A673 (cell line): ENCODE measurements around the gene TAF15. TPM values are rescaled to one million over a fixed set of nuclear protein-coding genes. Genes with fewer than 3 reads are reported as not detected.

Source experiments
- BruUV-seq: library from RNA; stranded (reverse); fragments of 400-500 nt; replicated peaks from 2 replicates; lab custom pipeline; 2021; lab: Mats Ljungman, UMichigan
- CTCF ChIA-PET: fragments of 300-600 bp; sonication (Branson Sonifier 250); formaldehyde crosslinking; loops from one replicate; lab custom pipeline; 2022; ENCODE audit warnings: antibody characterized with exemption; lab: Charles Lee
- POLR2A ChIA-PET: fragments of 300-600 bp; sonication (Branson Sonifier 250); formaldehyde crosslinking; loops from one replicate; lab custom pipeline; 2022; ENCODE audit warnings: antibody characterized with exemption; ENCODE audit not compliant: low non-redundant PET; lab: Charles Lee
- DNase-seq: peaks from one replicate; pipeline ENCODE4 v3.0.0-alpha.2; 2015; ENCODE audit warnings: low spot score
- H3K27ac ChIP-seq: fragments of 200-600 bp; sonication (generic); 2 replicates; pipeline ENCODE4 v1.5.1; 2016; ENCODE audit warnings: mixed run types, low read depth, mild to moderate bottlenecking, mixed read lengths, antibody characterized with exemption, low read length; ENCODE audit not compliant: poor library complexity, severe bottlenecking
- H3K27me3 ChIP-seq: fragments of 200-600 bp; sonication (generic); replicated peaks from 2 replicates; pipeline ENCODE4 v1.6.1; 2017; ENCODE audit warnings: mixed run types, low read depth, mild to moderate bottlenecking, mixed read lengths, antibody characterized with exemption, low read length; ENCODE audit not compliant: insufficient read depth, poor library complexity
- H3K36me3 ChIP-seq: fragments of 200-600 bp; sonication (generic); 2 replicates; pipeline ENCODE4 v1.6.1; 2016; ENCODE audit warnings: mixed run types, mild to moderate bottlenecking, mixed read lengths, antibody characterized with exemption, low read length; ENCODE audit not compliant: insufficient read depth, poor library complexity, severe bottlenecking
- H3K4me1 ChIP-seq: fragments of 200-600 bp; sonication (generic); 2 replicates; pipeline ENCODE4 v1.6.1; 2017; ENCODE audit warnings: mixed run types, mild to moderate bottlenecking, mixed read lengths, antibody characterized with exemption, low read length; ENCODE audit not compliant: insufficient read depth, poor library complexity, severe bottlenecking
- H3K4me3 ChIP-seq: fragments of 200-600 bp; sonication (generic); 2 replicates; pipeline ENCODE4 v1.5.1; 2016; ENCODE audit warnings: low read depth, mixed run types, mild to moderate bottlenecking, mixed read lengths, low read length; ENCODE audit not compliant: poor library complexity, severe bottlenecking
- H3K9me3 ChIP-seq: fragments of 200-600 bp; sonication (generic); 2 replicates; pipeline ENCODE4 v1.6.1; 2016; ENCODE audit warnings: mixed run types, low read depth, mild to moderate bottlenecking, mixed read lengths, antibody characterized with exemption, low read length; ENCODE audit not compliant: poor library complexity, severe bottlenecking
- CTCF ChIP-seq: fragments of 300-800, 200-600 bp; sonication (generic); conservative IDR thresholded peaks from 2 replicates; pipeline ENCODE4 v1.5.1; 2017; ENCODE audit warnings: low read depth, mild to moderate bottlenecking, antibody characterized with exemption, low read length, moderate library complexity, mixed read lengths
- EZH2 ChIP-seq: fragments of 200-600 bp; sonication (generic); IDR thresholded peaks from 2 replicates; pipeline ENCODE4 v1.6.1; 2017; ENCODE audit warnings: borderline replicate concordance, low read depth, mild to moderate bottlenecking, mixed read lengths, antibody characterized with exemption, low read length; ENCODE audit not compliant: poor library complexity, severe bottlenecking
- intact Hi-C: fragments of 100-400 bp; cut with micrococcal nuclease; formaldehyde crosslinking; loops from one replicate; pipeline ENCODE4 v1.10.0; 2022; ENCODE audit not compliant: unreplicated experiment
- total RNA-seq: library from RNA; stranded (reverse); gene quantifications from 2 replicates; pipeline ENCODE4 v1.2.3, GENCODE V29; 2021

The TAF15 gene
- total RNA-seq, 1 experiment from 2014 or later: 108 TPM

DNA sequence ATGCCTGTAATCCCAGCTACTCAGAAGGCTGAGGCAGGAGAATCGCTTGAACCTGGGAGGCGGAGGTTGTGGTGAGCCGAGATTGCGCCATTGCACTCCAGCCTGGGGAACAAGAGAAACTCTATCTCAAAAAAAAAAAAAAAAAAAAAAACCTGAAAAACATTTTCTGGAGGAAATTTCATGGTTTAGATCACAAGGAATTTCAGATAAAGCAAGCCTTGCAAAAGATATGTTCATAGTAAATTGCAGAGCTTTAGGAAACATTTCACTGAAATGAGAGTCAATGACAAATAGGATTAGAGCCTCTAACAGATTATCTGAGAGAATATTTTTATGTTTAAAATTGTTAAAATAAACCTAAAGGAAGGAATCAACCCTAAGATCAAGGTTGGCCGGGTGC, 3.2 kb downstream of the TAF15 start:
- peaks cover 3% of the 10 kb centered on the region for H3K36me3 ChIP-seq
- ChIA-PET CTCF (no interaction called here), POLR2A (no interaction called here)
- no peaks in the 10 kb centered on the region for H3K27me3 ChIP-seq
- H3K4me1 ChIP-seq: peaks cover 17% of the 10 kb centered on the region
- no peak overlapping the region for H3K27ac ChIP-seq
- H3K4me3 ChIP-seq: no peak overlapping the region
- H3K9me3 ChIP-seq: no peaks in the 10 kb centered on the region
- intact Hi-C loops: no loop called here
- no peak for TF ChIP-seq CTCF
- TF ChIP-seq EZH2: no peak
- no TSS peak for BruUV-seq
- no peak for DNase-seq

DNA sequence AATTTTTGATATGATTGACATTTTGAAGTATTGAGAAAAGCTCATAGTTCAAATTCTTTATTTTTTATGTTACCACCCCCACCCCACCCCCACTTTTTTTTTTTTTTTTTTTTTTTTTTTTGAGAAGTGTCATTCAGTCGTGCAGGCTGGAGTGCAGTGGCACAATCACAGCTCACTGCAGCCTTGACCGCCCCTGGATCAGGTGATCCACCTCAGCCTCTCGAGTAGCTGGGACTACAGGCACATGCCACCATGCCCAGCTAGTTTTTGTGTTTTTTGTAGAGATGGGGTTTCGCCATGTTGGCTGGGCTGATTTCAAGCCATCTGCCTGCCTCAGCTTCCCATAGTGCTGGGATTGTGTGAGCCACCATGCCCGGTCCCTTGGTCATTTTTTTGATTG, 7.4 kb downstream of the TAF15 start:
- CTCF ChIA-PET: no interaction called here
- Histone ChIP-seq H3K4me1 (peaks cover 2% of the 10 kb centered on the region), H3K36me3 (peaks cover 43% of the 10 kb centered on the region), H3K4me3 (no peak overlapping the region), H3K27me3 (no peaks in the 10 kb centered on the region), H3K27ac (no peak overlapping the region), H3K9me3 (no peaks in the 10 kb centered on the region)
- TF ChIP-seq CTCF (no peak), EZH2 (no peak)
- DNase-seq: no peak
- POLR2A ChIA-PET: interaction anchor here (0.5 kb wide), 1 partner anchor 1554 kb away, joined by 6 read pairs; no protein-coding TSS in a partner anchor
- BruUV-seq: no TSS peak
- intact Hi-C loops: no loop called here

DNA sequence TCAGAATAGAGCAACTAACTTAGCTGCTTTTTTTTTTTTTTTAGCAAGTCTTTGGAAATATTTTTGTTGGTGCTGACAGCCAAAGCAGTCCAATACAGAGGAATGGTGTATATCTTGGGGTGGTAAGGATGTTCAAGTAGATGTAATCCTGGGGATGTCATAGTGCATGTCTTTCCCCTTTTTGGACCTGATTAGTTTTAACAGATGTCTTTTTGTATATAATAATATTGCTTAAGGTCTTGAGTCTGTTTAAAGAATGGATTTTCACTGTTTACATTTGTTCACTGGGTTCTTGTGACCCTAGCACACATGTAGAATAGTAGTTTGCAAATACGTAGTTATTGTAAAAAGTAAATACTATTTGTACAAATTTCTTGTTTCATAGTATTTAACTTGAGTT, 7.9 kb downstream of the TAF15 start:
- BruUV-seq: no TSS peak
- no peak overlapping the region for H3K4me3 ChIP-seq
- H3K4me1 ChIP-seq: no peaks in the 10 kb centered on the region
- TF ChIP-seq EZH2: no peak
- no peak overlapping the region for H3K27ac ChIP-seq
- ChIA-PET CTCF (no interaction called here), POLR2A (interaction anchor here (0.5 kb wide), 1 partner anchor 1554 kb away, joined by 6 read pairs; no protein-coding TSS in a partner anchor)
- intact Hi-C loops: no loop called here
- H3K27me3 ChIP-seq: no peaks in the 10 kb centered on the region
- H3K36me3 ChIP-seq: peaks cover 46% of the 10 kb centered on the region
- H3K9me3 ChIP-seq: no peaks in the 10 kb centered on the region
- DNase-seq: no peak

GRCh38 chr17:35819455-35819854, 10.2 kb downstream of the TAF15 start:
- Histone ChIP-seq H3K4me1 (no peaks in the 10 kb centered on the region), H3K27ac (no peak overlapping the region), H3K36me3 (peaks cover 65% of the 10 kb centered on the region), H3K27me3 (no peaks in the 10 kb centered on the region), H3K9me3 (no peaks in the 10 kb centered on the region), H3K4me3 (no peak overlapping the region)
- intact Hi-C loops: no loop called here
- no TSS peak for BruUV-seq
- ChIA-PET CTCF (no interaction called here), POLR2A (no interaction called here)
- no peak for TF ChIP-seq CTCF
- TF ChIP-seq EZH2: no peak
- DNase-seq: no peak
